Fibroblast of skin of right biceps (primary cell): ENCODE data around the gene PCSK6.
"Not testable (repeated sequence)": the region's sequence is repeated elsewhere in the genome, so short reads cannot be mapped to it uniquely, and the experiment has no call there.

Experiments
- DNase-seq: peaks from one replicate; pipeline ENCODE4 v3.0.0-alpha.2; 2013

Gene PCSK6

DNA sequence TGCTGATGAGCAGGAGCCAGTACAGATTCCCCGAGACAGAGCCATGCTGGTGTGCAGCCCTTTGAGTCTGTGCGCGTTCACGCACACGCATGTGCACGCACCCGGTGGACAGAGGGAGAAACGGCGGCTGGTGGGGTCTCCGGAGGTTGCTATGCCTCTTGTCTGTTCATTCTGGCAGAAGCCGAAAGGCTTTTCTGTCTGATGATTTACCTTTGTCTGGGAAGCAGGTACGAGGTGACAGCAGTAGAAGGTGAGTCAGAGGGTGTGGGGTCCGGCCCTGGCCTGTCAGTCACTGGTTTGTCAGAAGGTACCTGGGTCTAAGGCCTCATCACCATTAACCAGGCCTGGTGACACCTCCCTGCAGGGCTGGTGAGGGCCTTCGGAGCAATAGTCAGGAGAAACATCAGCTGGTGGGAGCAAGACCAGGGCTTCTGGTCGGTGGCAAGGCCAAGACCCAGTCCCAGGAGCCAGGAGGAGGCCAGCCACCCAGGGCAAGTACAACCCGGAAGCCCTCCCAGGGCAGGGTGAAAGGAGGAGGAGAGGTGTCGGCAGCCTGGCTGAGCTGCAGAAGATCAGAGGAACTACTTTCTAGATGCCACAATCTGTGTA is 7.5 kb downstream of the PCSK6 start:
- DNase-seq: no peak

- no peak for DNase-seq
Measured at GRCh38 chr15:101481381-101481705, 8.2 kb downstream of the PCSK6 start.

GRCh38 chr15:101480613-101481380 is 8.7 kb downstream of the PCSK6 start:
- no peak for DNase-seq

GRCh38 chr15:101479851-101480612 is 9.5 kb downstream of the PCSK6 start:
- DNase-seq: no peak

DNA sequence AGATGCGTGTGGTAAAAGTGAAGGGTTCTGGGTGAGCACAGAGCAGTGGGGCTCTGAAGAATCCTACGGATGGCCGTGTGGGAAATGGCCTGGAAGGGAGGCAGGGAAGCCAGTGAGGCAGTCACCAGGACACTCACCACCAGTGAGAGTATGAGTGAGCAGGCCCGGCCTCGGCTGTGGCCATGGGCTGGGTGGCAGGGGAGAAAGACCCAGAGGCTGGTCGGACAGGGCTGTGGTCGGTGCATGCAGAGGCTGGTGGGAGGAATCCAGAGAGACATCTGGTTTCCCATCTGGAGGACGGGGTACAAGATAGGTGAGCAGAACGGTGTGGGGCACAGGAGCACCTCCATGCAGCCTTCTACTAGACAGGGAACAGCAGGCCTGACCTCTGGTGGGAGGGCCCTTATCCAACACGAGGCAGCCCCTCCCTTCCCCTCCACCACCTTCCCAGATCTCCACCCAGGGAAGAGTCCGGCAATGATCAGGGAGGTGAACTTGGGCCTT is 10.1 kb downstream of the PCSK6 start:
- DNase-seq: no peak

GRCh38 chr15:101478701-101479341 is 10.7 kb downstream of the PCSK6 start:
- DNase-seq: no peak

DNA sequence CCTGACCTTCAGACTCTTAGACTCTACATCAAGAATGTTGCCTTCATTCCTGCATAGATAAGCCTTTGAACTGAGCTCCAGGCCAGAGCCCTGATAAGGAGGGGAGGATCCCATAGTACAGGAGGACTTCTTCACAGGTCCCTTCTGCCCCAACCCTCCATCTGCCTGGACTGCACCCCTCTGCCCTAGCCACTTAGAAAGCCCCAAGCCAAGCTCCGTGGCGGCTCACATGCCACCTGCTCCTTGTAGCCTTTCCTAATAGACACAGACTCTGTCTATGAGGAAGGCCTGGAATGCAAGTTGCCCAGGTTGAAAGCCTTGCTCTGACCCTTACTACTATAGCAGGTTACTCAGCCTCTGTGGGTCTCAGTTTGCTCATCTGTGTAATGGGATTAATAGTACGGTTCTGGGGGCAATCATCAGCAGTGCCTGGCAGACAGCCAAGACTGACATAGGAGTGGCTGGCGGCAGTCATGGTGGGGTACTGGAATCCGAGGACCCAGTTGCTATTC is 11.6 kb downstream of the PCSK6 start:
- DNase-seq: no peak

DNA sequence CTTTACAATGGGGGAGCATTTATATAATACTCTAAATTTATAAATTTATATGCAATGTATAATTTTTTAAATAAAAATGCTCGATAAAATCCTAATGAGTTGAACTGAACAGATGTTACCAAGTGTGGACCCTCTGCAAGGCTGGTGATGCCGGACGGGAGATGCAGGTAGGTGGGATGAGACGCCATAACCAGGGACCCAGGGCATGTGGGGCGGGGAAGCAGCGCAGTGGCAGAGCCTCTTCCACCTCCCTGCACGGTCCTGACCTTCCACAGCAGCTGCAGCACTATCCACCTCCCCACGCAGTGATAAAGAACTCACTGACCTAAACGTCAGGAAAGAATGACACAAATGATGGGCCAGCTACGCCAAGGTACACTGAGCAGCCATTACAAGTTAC is 12.8 kb downstream of the PCSK6 start:
- no peak for DNase-seq

DNA sequence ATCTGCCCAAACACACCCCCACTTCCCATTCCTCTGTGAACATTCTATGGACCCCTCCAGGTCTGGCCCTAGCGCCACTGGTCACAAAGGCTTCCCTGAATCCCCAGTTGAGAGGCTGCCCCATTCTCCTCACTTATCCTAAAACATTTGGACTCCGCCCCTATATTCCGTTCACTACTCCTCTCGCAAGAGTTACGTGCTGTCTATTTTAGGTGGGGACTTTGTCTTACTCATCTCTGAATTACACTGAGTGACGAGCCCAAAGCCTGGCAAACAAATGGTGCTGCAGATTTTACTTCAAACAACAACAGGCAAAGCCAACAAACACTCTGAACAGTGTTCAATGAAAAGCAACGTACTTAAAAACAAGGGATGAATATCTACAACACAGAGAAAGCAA is 14.5 kb downstream of the PCSK6 start:
- no peak for DNase-seq

GRCh38 chr15:101474233-101474632 is 15.3 kb downstream of the PCSK6 start:
- DNase-seq: no peak

- no peak for DNase-seq
Measured at GRCh38 chr15:101472033-101472432, 17.5 kb downstream of the PCSK6 start.

DNA sequence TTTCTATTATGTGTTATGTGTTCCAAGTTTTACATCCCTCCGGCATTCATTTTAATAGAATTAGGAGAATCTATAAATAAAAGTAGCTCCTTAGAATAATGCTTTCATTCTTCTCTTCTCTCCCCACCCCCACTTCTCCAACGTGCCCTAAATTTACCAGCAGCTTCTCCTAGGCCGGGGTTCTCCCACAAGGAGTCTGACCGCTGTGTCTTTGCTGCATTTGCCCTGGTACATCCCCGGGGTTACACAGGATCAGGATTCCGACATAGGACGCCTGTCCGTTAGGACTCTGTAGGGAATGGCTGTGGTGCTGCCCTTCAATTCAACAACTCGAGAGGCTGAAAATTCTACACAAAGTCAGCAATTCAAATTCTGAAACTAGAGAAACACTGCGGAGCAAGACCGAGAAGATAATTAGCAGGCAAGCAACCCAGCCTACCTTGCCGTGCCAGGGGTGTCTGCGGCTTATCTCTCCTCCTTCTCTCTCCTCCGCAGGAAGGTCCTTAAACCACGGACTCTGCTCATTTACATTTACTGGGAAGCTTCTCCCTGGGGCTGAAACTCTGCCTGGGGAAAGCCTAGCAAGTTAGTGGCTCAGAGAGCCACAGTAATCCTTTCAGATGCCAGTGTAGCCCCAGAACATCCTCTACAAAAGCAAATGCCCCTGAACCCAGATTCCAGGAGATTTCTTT is 18.8 kb downstream of the PCSK6 start:
- DNase-seq: no peak

DNA sequence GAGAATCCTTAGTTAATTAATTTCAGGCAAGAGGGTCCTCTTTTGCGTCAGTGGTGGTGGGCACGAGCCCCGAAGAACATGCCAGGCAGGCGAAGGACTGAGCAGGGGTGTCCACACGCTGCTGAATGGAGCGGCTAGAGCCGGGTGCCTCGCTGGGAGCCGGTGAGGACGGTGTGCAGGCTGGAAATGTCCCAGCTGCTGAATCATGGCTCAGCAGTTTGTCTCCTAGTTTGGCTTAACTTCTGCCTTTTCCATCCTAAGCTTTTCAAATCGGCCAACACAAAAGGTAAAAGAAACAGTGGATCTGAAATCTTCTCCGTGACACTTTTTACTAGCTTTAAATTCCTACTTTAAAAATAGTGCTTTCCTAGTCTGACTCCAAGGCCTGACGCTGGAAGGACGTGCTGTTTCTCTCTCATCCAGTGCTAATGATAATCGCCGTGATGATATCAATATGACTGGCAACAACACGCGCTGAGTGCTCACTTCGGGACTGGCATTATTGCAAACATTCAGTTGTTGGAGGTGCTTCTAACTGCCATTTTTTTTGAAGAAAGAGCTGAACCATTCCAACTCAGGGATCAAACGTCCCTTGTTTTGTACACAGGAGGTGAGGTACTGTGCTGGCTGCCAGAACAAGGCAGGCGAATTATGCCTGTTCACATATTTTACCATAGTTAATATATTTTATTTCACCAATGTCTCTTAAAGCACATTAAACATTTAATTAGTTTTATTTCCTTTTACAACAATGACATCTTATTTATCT is 19.8 kb downstream of the PCSK6 start:
- no peak for DNase-seq

DNA sequence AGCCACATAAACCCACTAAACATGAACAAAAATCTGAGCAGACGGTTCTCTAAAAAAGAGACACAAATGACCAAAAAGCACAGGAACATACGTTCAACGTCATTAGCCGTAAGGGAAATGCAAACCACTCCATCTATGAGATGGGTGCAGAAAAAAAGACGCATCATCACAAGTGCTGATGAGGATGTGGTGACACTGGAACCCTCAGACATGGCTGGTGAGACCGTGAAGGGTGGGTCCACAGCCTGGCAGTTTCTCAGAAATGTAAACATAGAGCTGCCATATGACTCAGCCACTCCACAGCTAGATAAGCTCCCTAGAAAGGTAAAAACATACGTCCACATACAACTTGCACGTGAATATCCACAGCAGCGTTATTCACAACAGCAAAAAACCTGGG is 23.3 kb downstream of the PCSK6 start:
- DNase-seq: no peak

- no peak for DNase-seq
Measured at GRCh38 chr15:101464999-101465669, 24.4 kb downstream of the PCSK6 start.

DNA sequence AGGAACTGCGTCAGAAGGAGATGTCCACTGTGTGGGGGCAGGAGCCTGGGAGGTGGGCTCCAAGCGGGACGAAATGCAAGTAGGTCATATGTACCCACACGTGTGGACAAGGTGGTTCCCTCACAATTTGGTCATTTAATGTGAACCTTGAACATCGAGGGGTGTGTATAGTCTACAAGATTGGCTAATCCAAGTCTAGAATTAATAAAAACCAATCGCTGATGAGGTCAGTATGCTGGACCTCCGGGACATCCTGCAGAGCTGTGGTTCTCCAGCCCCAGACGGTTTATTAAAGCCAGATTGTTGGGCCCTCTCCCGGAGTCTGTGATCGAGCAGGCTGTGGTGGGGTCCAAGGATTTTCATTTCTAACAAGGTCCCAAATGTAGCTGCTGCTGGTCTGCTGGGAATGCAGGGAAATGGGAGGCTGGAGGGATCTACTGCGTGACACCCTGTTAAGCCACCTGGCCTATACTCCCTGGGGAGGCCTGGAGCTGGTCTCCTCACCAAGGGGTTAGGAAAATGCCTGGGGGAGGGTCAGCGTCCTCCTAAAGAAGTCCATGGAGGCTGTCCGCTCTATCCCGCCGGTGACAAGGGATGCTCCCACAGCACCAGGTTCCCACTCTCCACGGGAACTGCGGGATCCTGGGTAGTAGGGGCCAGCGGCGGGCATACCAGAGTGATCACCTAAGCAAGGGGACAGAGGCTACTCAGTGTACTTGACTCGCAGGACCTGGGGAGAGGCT is 25.1 kb downstream of the PCSK6 start:
- no peak for DNase-seq

DNA sequence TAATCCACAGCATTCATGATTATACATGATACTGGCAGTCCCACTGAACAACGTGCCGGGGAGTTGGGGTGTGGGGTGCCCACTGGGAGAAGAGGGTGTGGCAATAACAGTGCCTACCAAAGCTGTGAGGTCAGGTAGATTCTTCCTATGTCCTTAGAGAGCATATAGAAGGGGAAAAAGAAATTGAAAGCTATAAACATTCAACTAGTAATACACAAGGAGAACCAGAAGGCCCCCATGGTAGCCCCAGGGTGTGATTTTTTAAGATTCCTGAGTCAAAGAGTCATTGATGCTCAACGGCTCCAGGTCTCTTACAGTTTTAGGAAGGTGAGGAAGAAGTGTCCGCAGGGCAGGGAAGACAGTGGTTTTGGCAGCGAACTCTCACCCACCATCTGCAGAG is 25.8 kb downstream of the PCSK6 start:
- not testable (repeated sequence) for DNase-seq

GRCh38 chr15:101463270-101463669 is 26.2 kb downstream of the PCSK6 start:
- DNase-seq: no peak

DNA sequence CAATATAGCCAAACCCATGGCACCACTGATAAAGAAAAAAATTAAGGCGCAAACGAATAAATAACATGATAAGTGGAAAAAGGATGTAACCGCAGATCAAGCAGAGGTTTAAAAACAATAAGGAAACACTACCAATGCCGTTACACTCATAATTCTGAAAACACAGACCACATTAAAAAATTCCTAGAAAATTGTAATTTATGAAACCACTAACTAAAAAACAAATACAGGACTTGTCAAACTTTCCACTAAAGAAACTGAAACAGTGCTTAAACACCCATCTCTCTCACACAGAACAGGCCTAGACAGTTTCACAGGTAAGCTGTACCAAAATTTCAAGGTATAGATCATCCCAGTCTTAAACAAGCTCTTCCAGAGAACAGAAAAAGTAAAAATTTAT is 28.4 kb downstream of the PCSK6 start:
- no peak for DNase-seq

DNA sequence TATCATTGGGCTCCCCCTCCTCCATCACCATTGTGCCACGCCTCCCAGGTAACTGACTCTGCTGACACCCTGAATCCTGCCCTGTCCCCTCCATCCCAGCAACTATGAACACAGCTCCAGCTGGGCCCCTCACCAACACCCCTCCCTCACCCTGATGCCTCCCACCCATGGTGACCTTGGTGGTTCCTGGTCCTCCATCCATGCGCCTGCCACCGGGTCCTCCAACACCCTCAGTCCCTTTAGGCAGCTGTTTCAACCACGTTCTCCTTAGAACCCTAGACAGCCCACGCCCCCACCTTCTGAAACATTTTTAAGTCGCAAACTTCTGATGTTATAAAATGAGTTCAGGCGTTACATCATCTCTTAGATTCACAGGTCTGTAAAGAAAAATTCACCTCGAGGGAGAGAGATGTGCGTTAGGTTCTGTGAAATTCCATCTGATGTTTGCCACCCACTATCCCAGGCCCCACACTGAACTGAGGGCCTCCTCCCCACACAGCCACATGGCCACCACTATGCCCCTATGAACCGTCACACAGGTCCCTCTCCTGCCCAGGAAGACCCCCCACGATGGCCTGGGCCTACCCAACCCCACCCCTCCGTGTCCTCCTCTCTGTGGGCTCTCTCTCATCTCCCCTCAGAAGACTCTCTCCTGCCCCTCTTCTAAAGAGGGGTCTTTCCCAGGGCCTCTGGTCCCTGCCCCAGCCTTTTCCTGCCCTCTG is 29.8 kb downstream of the PCSK6 start:
- DNase-seq: no peak
